ENCODE results near the gene INPP4A.

Gene INPP4A

GRCh38 chr2:98514879-98515249, 70.2 kb downstream of the INPP4A start:
- Histone ChIP-seq H3K4me1 (ENCODE audit: insufficient read depth, poor library complexity, severe bottlenecking) (no peaks in the 10 kb centered on the region), H3K27me3 (ENCODE audit: insufficient read depth, poor library complexity, severe bottlenecking) (no peaks in the 10 kb centered on the region), H3K27ac (ENCODE audit: poor library complexity, severe bottlenecking) (no peak overlapping the region), H3K9me3 (ENCODE audit: severe bottlenecking) (no peaks in the 10 kb centered on the region), H3K36me3 (ENCODE audit: low read depth) (no peaks in the 10 kb centered on the region), H3K4me3 (ENCODE audit: severe bottlenecking) (no peak overlapping the region)
- ATAC-seq (ENCODE audit: low read depth) (no peak), DNase-seq (ENCODE audit: low spot score) (no peak)
- TF ChIP-seq CTCF (IDR thresholded peaks at IDR 0.05; ENCODE audit: poor library complexity, severe bottlenecking) = no peak

GRCh38 chr2:98515250-98515991, 70.8 kb downstream of the INPP4A start:
- ATAC-seq (ENCODE audit: low read depth) = no peak

GRCh38 chr2:98516571-98516970, 71.9 kb downstream of the INPP4A start:
- no peak for DNase-seq (ENCODE audit: low spot score)
- no peaks in the 10 kb centered on the region for H3K27me3 ChIP-seq (ENCODE audit: insufficient read depth, poor library complexity, severe bottlenecking)
- no peak overlapping the region for H3K27ac ChIP-seq (ENCODE audit: poor library complexity, severe bottlenecking)
- no peak for ATAC-seq (ENCODE audit: low read depth)
- H3K4me3 ChIP-seq (ENCODE audit: severe bottlenecking) = no peak overlapping the region
- TF ChIP-seq CTCF (IDR thresholded peaks at IDR 0.05; ENCODE audit: poor library complexity, severe bottlenecking) = no peak
- H3K36me3 ChIP-seq (ENCODE audit: low read depth) = no peaks in the 10 kb centered on the region
- H3K9me3 ChIP-seq (ENCODE audit: severe bottlenecking) = no peaks in the 10 kb centered on the region
- H3K4me1 ChIP-seq (ENCODE audit: insufficient read depth, poor library complexity, severe bottlenecking) = no peaks in the 10 kb centered on the region

More at GRCh38 chr2:98515250-98515991, 70.8 kb downstream of the INPP4A start:
- H3K4me1 ChIP-seq (ENCODE audit: insufficient read depth, poor library complexity, severe bottlenecking) = no peaks in the 10 kb centered on the region
- H3K27me3 ChIP-seq (ENCODE audit: insufficient read depth, poor library complexity, severe bottlenecking) = no peaks in the 10 kb centered on the region
- DNase-seq (ENCODE audit: low spot score) = no peak
- TF ChIP-seq CTCF (IDR thresholded peaks at IDR 0.05; ENCODE audit: poor library complexity, severe bottlenecking) = no peak
- H3K9me3 ChIP-seq (ENCODE audit: severe bottlenecking) = no peaks in the 10 kb centered on the region
- no peak overlapping the region for H3K4me3 ChIP-seq (ENCODE audit: severe bottlenecking)
- no peak overlapping the region for H3K27ac ChIP-seq (ENCODE audit: poor library complexity, severe bottlenecking)
- H3K36me3 ChIP-seq (ENCODE audit: low read depth) = no peaks in the 10 kb centered on the region

- DNase-seq (ENCODE audit: low spot score) = no peak
- no peak overlapping the region for H3K4me3 ChIP-seq (ENCODE audit: severe bottlenecking)
- no peak overlapping the region for H3K27ac ChIP-seq (ENCODE audit: poor library complexity, severe bottlenecking)
- no peak for ATAC-seq (ENCODE audit: low read depth)
- no peak for TF ChIP-seq CTCF (IDR thresholded peaks at IDR 0.05; ENCODE audit: poor library complexity, severe bottlenecking)
- no peaks in the 10 kb centered on the region for H3K27me3 ChIP-seq (ENCODE audit: insufficient read depth, poor library complexity, severe bottlenecking)
- no peaks in the 10 kb centered on the region for H3K4me1 ChIP-seq (ENCODE audit: insufficient read depth, poor library complexity, severe bottlenecking)
- no peaks in the 10 kb centered on the region for H3K9me3 ChIP-seq (ENCODE audit: severe bottlenecking)
- no peaks in the 10 kb centered on the region for H3K36me3 ChIP-seq (ENCODE audit: low read depth)
These were observed 73.0 kb downstream of the INPP4A start for GRCh38 chr2:98517636-98518035.

- Histone ChIP-seq H3K36me3 (ENCODE audit: low read depth) (no peaks in the 10 kb centered on the region), H3K9me3 (ENCODE audit: severe bottlenecking) (no peaks in the 10 kb centered on the region), H3K27me3 (ENCODE audit: insufficient read depth, poor library complexity, severe bottlenecking) (no peaks in the 10 kb centered on the region), H3K4me3 (ENCODE audit: severe bottlenecking) (no peak overlapping the region), H3K27ac (ENCODE audit: poor library complexity, severe bottlenecking) (no peak overlapping the region), H3K4me1 (ENCODE audit: insufficient read depth, poor library complexity, severe bottlenecking) (no peaks in the 10 kb centered on the region)
- TF ChIP-seq CTCF (IDR thresholded peaks at IDR 0.05; ENCODE audit: poor library complexity, severe bottlenecking) = no peak
- no peak for DNase-seq (ENCODE audit: low spot score)
- ATAC-seq (ENCODE audit: low read depth) = no peak
These were observed 73.4 kb downstream of the INPP4A start for GRCh38 chr2:98518101-98518500.

All from RWPE2 (cell line).